ENCODE data around the gene ZNF587B.
A peak's percentile ranks its signal among the peaks of the same experiment; 100 is the strongest.
"Not testable (repeated sequence)": the region's sequence is repeated elsewhere in the genome, so short reads cannot be mapped to it uniquely, and the experiment has no call there.

Gene ZNF587B

DNA sequence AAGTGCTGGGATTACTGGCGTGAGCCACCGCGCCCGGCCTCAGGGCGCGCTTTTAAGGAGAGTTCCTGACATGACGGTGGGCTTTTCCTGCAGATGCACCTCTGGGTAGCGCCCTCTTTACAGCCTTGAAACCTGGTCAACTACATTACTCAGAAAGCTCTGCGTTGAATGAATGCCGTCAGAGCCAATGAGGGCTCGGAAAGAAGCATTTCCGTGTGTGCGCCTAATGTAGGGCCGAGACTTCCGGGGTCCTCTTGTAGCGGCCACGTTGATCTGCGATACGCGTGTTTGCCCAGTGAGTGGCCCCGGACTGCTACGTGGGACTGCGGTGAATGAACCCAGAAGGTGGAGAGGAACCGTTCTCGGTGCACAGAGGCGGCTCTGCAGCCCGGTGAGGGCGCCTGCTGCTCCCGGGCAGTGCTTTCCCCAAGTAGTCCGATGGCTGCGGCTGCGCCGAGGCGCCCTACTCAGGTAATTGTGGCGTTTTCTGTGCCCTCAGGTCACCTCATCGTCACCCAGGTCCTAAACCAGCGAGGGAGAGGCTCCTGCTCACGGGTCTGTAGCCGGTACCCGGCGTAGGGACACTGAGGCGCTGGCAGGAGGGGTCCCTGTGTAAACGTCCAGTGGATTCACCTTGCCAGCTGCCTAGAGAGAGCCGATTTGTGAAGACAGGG, 10.5 kb upstream of the ZNF587B start:
- DNase-seq (ENCODE audit: low spot score), result peak; percentile 95

DNA sequence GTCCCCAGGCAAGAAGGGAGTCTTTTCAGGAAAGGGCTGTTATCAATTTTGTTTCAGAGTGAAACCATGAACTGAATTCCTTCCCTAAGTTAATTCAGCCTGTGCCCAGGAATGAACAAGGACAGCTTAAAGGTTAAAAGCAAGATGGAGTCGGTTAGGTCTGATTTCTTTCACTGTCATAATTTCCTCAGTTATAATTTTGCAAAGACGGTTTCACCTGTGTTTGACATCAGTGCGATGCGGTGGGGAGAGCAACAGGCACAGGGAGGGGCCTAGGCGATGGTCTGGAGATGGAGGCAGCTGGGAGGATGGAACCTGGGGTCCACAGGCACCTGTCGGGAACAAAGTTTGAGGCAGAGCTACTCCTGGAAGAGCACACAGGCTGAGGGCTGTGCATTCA, 9.5 kb upstream of the ZNF587B start:
- DNase-seq (ENCODE audit: low spot score), result no peak

DNA sequence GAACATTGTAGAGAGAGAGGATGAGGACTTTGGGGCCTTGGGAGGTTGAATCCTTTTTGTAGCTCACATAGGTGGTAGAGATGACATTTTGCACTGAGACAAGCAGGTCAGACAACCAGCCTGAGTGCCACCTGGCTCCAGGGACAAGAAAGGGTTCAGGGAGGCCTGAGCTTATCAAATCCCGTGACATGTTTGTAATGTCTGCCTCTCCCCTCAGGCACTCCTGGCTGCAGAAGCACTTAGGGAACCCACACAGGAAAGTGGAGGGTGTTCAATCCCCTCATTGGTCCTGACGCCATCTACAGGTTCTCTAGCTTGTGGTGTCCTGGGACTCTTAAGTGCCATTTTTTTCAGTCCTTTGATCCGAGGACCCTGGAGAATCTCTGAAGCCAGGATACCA, 9.0 kb upstream of the ZNF587B start:
- not testable (repeated sequence) for DNase-seq (ENCODE audit: low spot score)

DNA sequence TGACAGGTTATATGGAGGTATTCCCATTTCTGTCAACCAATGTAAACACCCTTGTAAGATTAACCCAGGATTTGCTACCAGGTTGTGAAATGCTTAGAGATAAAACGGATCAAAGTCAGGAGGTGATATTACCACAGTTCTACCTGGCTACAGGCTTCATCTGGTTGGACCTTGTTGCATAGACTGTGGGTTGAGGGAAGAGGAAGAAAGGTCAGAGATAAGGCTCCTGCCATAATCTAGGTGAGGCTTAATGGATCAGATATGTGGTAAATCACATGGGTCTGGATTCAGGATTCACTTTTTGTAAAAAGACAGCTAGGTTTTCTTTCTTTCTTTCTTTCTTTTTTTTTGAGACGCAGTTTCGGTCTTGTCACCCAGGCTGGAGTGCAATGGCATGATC, 8.6 kb upstream of the ZNF587B start:
- DNase-seq (ENCODE audit: low spot score), result not testable (repeated sequence)

DNA sequence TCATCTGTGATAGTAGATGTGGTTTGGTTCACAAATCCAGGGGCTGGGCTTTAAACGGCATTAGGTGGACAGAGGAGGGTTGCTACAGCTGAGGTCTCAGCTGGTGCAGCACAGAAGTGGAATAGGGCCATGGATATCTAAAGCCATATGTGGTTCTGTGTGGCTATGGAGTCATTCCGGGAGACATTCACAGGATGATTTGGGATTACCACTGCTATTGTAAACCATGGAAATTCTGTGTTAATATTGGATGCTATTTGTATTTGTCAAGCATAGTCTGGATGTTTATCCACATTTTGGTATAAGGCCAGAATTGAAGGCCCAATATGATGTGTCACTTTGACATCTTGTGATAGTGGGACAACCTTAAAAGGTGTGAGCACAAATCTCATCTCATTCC, 6.9 kb upstream of the ZNF587B start:
- DNase-seq (ENCODE audit: low spot score), result not testable (repeated sequence)

DNA sequence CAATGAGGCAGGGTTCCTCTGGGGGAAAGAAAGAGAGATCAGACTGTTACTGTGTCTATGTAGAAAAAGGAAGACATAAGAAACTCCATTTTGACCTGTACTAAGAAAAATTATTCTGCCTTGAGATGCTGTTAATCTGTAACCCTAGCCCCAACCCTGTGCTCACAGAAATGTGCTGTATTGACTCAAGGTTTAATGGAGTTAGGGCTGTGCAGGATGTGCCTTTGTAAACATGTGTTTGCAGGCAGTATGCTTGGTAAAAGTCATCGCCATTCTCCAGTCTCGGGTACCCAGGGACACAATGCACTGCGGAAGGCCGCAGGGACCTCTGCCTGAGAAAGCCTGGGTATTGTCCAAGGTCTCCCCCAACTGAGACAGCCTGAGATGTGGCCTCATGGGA, 6.5 kb upstream of the ZNF587B start:
- DNase-seq (ENCODE audit: low spot score), result not testable (repeated sequence)

DNA sequence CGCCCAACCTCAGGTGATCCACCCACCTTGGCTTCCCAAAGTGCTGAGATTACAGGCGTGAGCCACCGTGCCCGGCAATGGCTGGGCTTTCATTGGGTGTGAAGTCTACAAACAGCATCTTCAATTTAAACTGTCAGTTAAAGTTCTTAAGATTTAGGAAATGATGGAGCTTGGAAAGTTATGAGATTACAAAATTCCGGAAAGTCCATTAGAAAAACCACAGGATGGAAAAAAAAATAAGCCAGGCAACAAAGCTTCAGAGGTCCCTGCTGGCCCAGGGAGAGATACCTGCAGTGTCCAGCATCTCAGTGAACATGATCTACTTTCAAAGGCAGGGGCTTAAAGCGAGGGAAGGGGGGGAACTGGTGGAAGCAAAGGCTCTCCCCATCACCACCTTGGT, 4.6 kb upstream of the ZNF587B start:
- DNase-seq (ENCODE audit: low spot score), result no peak

DNA sequence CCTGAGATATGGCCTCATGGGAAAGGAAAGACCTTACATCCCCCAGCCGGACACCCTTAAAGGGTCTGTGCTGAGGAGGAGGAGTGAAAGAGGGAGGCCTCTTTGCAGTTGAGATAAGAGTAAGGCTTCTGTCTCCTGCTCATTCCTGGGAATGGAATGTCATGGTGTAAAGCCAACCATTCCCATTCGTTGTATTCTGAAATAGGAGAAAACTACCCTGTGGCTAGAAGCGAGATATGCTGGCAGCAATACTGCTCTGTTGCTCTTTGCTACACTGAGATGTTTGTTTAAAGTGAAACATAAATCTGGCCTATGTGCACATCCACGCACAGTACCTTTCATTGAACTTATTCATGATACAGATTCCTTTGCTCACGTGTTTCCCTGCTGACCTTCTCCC, 783 bp upstream of the ZNF587B start:
- no peak for DNase-seq (ENCODE audit: low spot score)

DNA sequence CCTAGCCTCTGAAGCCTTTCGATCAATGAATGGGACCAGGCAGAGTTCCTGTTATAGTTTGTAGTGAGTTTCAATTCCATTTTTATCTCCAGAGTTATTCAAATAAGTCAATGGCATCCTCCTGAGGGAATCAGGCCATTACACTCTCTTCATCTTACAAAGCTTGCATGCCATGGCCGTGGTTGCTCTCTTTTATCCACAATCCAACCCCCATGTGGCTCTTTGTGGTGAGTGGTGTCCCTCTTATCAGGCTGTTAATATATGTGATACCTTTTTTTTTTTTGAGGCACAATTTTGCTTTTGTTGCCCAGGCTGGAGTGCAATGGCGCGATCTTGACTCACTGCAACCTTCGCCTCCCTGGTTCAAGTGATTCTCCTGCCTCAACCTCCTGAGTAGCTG, 6.9 kb downstream of the ZNF587B start:
- DNase-seq (ENCODE audit: low spot score), result not testable (repeated sequence)

DNA sequence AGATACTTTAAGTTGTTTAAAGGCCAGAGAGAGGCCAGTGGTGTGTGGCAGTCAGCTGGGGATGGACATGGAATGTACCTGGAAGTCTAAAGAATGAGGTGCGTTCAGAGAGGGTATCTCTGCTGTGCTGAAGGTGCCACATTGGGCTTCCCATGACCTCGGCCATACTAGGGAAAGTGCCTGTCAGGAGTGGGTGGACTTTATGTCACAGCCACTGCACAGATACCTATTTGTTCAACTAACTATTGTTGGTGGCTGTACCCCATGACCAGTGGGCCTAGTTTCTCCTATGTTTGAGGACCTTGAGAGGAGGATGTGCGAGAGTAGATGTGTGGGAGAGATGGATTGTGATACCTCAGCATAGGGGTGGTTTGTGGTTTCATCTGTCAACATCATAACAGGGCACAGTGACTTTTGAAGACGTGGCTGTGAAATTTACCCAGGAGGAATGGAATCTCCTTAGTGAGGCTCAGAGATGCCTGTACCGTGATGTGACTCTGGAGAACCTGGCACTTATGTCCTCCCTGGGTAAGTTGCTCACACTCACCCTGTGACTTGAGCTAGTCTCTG, 8.6 kb downstream of the ZNF587B start:
- not testable (repeated sequence) for DNase-seq (ENCODE audit: low spot score)

DNA sequence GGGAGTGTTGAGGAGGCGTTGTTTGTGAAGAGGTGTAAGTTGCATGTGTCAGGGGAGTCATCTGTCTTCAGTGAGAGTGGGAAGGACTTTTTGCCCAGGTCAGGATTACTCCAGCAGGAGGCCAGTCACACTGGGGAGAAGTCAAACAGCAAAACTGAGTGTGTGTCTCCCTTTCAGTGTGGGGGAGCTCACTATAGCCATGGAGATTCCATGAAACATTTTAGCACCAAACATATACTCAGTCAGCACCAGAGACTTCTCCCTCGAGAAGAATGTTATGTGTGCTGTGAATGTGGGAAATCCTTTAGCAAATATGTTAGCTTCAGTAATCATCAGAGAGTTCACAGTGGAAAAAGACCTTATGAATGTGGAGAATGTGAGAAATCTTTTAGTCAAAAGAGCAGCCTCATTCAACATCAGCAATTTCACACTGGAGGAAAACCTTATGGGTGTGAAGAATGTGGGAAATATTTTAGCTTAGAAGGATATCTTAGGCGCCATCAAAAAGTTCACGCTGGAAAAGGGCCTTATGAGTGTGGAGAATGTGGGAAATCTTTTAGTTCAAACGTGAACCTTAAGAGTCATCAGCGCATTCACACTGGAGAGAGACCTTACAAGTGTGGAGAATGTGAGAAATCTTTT, 11.1 kb downstream of the ZNF587B start:
- no peak for DNase-seq (ENCODE audit: low spot score)

DNA sequence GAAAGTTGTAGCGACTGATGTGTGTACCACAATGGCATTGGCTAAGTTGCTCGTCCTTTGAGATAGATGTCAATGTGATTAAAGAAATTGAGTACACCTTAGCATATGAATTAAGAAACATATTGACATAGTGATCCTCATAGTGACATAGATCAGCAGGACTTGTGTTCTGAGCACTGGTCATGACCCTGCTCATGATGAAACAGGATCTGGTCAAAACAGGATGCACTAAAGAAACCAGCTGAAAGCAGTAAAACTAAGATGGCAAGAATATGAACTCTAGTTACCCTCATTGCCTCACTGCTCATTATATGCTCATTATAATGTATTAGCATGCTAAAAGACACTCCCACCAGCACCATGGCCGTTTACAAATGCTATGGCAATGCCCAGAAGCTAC, 17.1 kb downstream of the ZNF587B start:
- DNase-seq (ENCODE audit: low spot score), result not testable (repeated sequence)

DNA sequence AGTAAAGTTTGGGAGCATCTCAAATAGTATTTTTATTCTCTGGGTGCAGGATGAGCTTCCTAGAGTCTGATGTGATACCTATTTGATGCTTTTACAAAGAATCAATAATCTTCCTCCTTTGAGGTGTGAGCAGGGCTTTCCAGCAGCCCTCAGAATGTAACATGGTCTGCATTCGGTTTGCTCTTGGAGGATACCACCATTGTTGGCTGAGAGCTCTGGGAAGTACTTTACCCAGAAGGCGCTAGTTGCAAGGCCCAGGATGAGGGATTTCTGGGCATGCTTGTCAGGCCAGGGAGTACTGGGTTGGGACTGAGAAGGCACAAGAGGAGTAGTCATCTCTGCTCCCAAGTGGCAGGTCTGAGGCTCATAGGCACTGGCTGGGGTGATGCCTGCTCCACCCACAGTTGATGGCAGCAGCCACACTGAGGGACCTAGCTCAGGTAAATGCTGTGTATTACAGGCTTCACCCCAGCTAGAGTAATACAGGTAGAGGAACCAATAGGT, 19.1 kb downstream of the ZNF587B start:
- not testable (repeated sequence) for DNase-seq (ENCODE audit: low spot score)

DNA sequence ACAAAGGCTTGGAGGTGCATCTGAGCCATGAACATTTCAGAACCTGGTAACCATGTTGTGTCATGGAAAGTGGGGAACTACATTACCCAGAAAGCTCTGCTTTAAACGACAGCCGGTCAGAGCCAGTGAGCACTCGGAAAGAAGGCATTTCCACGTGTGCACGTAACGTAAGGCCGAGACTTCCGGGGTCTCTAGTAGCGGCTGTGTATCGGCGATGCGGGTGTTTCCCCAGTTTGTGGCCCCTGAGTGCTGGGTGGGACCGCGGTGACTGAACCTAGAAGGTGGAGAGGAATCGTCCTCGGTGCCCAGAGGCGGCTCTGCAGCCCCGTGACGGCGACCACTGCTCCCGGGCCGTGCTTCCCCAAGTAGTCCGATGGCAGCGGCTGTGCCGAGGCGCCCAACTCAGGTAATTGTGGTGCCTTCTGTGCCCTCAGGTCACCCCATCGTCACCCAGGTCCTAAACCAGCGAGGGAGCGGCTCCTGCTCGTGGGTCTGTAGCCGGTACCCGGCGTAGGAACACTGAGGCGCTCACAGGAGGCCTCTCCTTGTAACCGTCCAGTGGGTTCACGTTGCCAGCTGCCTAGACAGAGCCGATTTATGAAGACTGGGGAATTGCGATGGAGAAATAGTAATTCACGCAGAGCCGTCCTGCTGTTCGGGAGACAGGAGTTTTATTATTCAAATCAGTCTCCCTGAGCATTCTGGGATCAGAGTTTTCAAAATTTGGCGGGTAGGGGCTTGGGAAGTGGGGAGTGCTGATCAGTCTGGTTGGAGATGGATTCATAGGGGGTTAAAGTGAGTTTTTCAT, 19.8 kb downstream of the ZNF587B start, which contains the start of gene ZNF587:
ZNF587 (plus strand) TSS at position 194 of the 808 bp plus-strand sequence; CDS start at position 374, 180 bp downstream.
- peak; percentile 82 for DNase-seq (ENCODE audit: low spot score)

DNA sequence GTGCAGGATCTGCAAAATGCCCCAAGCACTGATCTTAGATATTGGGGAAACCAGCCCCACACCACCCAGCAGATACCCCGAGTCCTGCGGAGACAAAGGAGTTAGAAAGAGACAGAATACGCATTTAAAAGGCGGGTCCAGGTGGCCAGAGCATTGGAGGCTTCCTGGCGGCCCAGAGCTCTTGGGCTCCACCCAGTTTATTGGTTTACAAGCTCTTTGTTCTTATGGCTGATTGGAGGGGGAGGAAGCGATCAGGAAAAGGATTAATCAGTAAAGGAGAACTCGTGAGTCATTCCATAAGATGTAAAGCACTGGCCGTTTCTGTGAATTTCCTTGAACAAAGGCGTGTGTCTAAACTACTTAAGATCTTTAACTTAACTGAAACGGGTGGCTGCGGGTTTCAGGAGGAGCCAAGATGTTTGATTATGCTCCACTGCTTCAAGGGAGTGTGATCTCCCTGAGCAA, 20.5 kb downstream of the ZNF587B start:
- peak; percentile 16 for DNase-seq (ENCODE audit: low spot score)

DNA sequence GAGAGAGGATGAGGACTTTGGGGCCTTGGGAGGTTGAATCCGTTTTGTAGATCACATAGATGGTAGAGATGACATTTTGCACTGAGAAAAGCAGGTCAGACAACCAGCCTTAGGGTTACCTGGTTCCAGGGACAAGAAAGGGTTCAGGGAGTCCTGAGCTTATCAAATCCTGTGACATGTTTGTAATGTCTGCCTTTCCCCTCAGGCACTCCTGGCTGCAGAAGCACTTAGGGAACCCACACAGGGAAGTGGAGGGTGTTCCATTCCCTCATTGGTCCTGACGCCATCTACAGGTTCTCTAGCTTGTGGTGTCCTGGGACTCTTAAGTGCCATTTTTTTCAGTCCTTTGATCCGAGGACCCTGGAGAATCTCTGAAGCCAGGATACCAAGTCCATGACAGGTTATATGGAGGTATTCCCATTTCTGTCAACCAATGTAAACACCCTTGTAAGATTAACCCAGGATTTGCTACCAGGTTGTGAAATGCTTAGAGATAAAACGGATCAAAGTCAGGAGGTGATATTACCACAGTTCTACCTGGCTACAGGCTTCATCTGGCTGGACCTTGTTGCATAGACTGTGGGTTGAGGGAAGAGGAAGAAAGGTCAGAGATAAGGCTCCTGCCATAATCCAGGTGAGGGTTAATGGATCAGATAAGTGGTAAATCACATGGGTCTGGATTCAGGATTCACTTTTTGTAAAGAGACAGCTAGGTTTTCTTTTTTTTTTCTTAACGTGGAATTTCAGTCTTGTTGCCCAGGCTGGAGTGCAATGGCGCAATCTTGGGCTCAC, 21.9 kb downstream of the ZNF587B start:
- DNase-seq (ENCODE audit: low spot score), result not testable (repeated sequence)

DNA sequence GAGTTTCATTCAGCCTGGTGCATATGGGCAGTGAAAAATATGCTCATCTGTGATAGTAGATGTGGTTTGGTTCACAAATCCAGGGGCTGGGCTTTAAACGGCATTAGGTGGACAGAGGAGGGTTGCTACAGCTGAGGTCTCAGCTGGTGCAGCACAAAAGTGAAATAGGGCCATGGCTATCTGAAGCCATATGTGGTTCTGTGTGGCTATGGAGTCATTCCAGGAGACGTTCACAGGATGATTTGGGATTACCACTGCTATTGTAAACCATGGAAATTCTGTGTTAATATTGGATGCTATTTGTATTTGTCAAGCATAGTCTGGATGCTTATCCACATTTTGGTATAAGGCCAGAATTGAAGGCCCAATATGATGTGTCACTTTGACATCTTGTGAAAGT, 24.0 kb downstream of the ZNF587B start:
- not testable (repeated sequence) for DNase-seq (ENCODE audit: low spot score)

DNA sequence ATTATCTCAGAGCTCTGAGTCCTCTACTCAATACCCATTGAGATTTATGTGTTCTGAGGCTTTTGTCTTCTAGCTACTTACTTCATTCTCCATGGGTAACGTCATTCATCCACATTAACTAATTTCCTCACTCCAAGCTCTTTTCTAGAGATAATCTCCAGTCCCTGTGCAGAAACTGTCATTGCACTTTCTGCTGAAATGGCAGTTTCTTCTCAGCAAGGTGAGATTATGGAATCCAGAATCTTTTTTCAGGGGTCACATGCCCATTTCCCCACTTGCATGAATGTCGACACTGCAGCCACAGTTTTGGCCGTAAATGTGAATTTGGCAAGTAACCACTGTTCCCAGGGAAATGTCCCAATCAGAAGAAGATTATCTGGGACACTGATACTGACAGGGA, 32.3 kb downstream of the ZNF587B start:
- DNase-seq (ENCODE audit: low spot score), result not testable (repeated sequence)

DNA sequence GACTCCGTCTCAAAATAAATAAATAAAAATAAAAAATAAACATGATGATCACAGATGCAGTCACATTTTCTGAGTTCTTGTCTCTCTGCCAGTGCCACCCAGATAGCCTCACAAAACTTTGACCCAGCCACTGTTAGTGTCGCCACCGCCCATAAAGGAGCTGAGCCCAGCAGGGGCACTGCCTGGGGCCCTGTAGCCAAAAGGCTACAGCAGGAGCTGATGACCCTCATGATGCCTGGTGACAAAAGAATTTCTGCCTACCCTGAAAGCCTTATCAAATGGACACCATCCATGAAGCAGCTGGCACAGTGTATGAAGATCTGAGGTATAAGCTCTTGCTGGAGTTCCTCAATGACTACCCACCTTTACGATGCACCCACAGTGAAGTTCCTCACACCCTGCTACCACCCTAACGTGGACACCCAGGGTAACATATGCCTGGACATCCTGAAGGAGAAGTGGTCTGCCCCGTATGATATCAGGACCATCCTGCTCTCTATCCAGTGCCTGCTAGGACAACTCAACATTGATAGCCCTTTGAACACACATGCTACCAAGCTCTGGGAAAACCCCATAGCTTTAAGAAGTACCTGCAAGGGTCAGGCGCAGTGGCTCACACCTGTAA, 37.9 kb downstream of the ZNF587B start:
- DNase-seq (ENCODE audit: low spot score), result no peak

DNA sequence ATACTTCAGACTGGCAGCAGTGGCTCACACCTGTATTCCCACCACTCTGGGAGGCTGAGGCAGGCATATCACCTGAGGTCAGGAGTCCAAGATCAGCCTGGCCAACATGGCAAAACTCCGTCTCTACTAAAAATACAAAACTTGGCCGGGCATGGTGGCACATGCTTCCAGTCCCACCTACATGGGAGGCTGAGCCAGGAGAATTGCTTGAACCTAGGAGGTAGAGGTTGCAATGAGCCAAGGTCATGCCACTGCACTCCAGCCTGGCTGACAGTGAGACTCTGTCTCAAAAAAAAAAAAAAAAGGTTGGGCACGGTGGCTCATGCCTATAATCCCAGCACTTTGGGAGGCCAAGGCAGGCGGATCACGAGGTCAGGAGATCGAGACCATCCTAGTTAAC, 39.6 kb downstream of the ZNF587B start:
- not testable (repeated sequence) for DNase-seq (ENCODE audit: low spot score)

DNA sequence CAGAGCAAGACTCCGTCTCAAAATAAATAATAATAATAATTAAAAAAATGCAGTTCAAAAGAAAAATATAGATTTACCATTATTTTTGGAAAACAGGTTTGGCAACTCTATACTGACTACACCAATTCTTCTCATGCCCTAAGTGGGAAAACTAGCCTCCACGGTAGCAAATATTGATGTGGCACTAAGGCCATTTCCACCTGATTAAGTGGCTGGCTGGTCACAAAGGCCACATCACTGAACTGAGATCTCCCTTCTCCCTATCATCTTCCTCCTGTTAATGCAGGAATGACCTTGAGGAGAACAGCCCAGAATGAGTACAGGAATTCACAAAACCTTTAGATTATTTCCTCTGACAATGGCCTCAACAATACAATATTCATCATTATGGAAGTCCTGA, 40.1 kb downstream of the ZNF587B start:
- no peak for DNase-seq (ENCODE audit: low spot score)

All from AG08395 (cell line).